Measurements from ENCODE around the gene LMX1A.

The LMX1A gene

GRCh38 chr1:165317612-165318011 lies 38.9 kb downstream of the LMX1A start:
- no peak for DNase-seq

GRCh38 chr1:165316153-165316772 lies 40.3 kb downstream of the LMX1A start:
- DNase-seq: no peak

- no peak for DNase-seq
These were observed 41.0 kb downstream of the LMX1A start for GRCh38 chr1:165315481-165315880.

- no peak for DNase-seq
These were observed 42.6 kb downstream of the LMX1A start for GRCh38 chr1:165313903-165314302.

GRCh38 chr1:165312591-165312990 lies 43.9 kb downstream of the LMX1A start:
- DNase-seq: no peak

GRCh38 chr1:165306543-165307434 lies 49.7 kb downstream of the LMX1A start:
- DNase-seq: no peak

GRCh38 chr1:165303386-165303785 lies 53.1 kb downstream of the LMX1A start:
- no peak for DNase-seq

GRCh38 chr1:165300400-165300903 lies 56.1 kb downstream of the LMX1A start:
- DNase-seq: no peak

- DNase-seq: no peak
These were observed 58.2 kb downstream of the LMX1A start for GRCh38 chr1:165298203-165298820.

- DNase-seq: no peak
These were observed 60.3 kb downstream of the LMX1A start for GRCh38 chr1:165296205-165296604.

- no peak for DNase-seq
These were observed 66.4 kb downstream of the LMX1A start for GRCh38 chr1:165290148-165290547.

GRCh38 chr1:165289556-165289955 lies 67.0 kb downstream of the LMX1A start:
- no peak for DNase-seq

- DNase-seq: no peak
These were observed 68.0 kb downstream of the LMX1A start for GRCh38 chr1:165288350-165289120.

- DNase-seq: no peak
These were observed 68.7 kb downstream of the LMX1A start for GRCh38 chr1:165287781-165288180.

- no peak for DNase-seq
These were observed 69.2 kb downstream of the LMX1A start for GRCh38 chr1:165287329-165287728.

- no peak for DNase-seq
These were observed 72.1 kb downstream of the LMX1A start for GRCh38 chr1:165284454-165284853.

GRCh38 chr1:165281207-165281901 lies 75.2 kb downstream of the LMX1A start:
- DNase-seq: no peak

GRCh38 chr1:165279882-165280281 lies 76.6 kb downstream of the LMX1A start:
- no peak for DNase-seq

- no peak for DNase-seq
These were observed 80.2 kb downstream of the LMX1A start for GRCh38 chr1:165276314-165276713.

GRCh38 chr1:165265196-165265838 lies 91.2 kb downstream of the LMX1A start:
- DNase-seq: no peak

GRCh38 chr1:165259706-165260428 lies 96.6 kb downstream of the LMX1A start:
- no peak for DNase-seq
